HG03280 (cell line): ENCODE results near the gene PLCXD1.
"Not testable (repeated sequence)": the region's sequence is repeated elsewhere in the genome, so short reads cannot be mapped to it uniquely, and the experiment has no call there.

ENCODE experiments used
- ATAC-seq: cut with Tn5 transposase; IDR thresholded peaks from one replicate; pipeline ENCODE4 v1.9.1; 2021; ENCODE audit warnings: mild to moderate bottlenecking, moderate library complexity; ENCODE audit not compliant: unreplicated experiment

Gene PLCXD1

DNA sequence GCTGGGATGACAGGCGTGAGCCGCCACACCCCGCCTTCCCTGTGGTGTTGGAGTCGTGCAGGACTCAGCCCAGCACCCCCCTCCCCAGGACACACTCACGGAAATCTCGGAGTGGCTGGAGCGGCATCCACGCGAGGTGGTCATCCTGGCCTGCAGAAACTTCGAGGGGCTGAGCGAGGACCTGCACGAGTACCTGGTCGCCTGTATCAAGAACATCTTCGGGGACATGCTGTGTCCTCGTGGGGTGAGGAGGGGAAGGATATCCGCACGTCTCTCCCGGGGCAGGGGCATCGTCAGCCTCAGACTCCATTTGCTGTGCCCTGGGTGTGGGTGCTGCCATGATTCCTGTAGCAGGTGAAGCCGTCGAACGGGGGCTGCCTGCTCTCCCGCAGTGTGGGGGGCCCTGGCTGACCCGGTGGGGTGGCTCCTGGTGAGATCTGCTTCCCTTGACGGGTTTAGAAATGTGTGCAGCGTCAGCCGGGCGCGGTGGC is 10.3 kb downstream of the PLCXD1 start:
- no peak for ATAC-seq

DNA sequence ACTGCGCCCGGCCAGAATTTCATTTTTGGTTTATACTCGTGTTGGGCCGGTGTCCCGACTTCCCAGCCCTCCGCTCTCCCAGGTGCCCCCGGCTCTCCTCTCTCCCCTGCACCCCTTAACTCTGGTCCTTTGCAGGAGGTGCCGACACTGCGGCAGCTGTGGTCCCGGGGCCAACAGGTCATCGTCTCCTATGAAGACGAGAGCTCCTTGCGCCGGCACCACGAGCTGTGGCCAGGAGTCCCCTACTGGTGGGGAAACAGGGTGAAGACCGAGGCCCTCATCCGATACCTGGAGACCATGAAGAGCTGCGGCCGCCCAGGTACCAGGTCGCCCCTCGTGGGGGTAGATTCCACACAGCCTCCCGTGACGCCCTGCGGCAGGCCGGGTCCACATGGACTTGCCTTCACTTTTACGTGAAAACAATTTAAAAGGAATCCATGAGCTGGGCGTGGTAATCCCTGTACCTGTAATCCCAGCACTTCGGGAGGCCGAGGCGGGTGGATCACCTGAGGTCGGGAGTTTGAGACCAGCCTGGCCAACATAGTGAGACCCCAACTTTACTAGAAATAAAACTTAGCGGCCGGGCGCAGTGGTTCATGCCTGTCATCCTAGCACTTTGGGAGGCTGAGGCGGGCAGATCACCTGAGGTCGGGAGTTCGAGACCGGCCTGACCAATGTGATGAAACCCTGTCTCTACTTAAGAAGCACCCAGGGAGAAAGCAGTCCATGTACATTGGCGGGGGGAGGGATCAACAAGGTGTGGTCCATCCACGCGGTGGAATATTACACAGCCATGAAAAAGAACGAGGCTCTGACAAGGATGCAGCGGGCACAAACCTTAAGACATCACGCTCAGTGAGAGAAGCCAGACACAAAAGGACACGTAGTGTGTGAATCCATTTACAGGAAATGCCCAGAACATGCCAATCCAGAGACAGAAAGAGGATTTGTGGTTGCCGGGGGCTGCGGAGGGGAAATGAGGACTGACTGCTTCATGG is 12.0 kb downstream of the PLCXD1 start:
- ATAC-seq = no peak

DNA sequence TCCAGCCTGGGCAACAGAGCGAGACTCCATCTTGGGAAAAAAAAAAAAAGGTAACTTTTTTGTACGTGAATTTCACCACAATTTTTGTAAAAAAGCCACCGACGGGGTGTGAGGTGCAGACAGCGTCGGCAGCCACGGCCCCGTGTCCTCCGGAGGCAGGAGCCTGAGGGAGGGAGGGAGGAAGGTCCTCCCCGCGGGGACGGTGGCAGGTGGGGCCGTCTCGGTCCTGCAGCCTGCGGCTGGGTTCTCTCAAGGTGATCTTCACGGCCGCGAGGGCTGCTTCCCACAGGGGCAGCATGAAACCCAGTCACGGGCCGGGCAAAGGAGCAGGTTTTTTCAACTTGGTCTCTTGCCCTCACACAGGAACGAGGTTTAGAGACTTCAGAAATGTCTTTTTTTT is 14.0 kb downstream of the PLCXD1 start:
- no peak for ATAC-seq

DNA sequence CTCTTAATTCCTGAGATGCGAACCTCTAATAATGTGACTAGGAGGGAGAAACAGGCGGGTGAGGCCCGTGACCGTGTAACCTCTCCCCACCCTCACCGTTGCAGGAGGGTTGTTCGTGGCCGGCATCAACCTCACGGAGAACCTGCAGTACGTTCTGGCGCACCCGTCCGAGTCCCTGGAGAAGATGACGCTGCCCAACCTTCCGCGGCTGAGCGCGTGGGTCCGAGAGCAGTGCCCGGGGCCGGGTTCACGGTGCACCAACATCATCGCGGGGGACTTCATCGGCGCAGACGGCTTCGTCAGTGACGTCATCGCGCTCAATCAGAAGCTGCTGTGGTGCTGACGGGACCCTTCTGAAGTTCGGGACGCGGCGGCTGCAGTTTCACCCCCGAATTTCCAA is 17.8 kb downstream of the PLCXD1 start:
- no peak for ATAC-seq

DNA sequence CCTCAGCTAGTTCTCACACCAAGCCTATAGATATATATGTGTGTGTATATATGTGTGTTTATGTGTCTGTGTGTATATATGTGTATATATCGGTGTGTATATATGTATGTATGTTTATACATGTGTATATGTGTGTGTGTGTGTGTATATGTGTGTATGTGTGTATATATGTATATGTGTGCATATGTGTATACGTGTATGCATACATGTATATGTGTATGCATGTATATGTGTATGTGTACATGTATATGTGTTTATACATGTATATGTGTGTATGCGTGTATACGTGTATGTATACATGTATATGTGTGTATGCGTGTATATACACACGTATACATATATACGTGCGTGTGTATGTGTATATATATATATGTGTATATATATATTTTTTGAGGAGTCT is 19.2 kb downstream of the PLCXD1 start:
- ATAC-seq = no peak

DNA sequence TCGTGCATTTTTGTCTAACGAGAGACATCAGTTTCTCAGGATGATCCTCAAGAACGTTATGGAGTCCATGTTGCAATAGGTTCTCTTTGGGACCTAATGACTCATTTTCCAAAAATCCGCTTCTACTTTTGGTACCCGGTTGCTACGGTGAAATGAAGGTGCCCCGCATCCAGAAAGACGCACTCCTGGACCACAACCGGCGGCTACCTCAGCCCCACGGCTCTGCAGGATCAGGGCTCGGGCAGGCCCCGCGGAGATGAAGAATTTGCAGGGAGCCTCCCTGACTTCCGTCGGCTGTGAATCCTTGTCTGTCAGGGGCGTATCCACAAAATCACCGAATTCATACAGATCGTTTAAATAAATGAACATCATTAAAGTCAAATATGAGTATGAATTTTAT is 21.8 kb downstream of the PLCXD1 start:
- no peak for ATAC-seq

DNA sequence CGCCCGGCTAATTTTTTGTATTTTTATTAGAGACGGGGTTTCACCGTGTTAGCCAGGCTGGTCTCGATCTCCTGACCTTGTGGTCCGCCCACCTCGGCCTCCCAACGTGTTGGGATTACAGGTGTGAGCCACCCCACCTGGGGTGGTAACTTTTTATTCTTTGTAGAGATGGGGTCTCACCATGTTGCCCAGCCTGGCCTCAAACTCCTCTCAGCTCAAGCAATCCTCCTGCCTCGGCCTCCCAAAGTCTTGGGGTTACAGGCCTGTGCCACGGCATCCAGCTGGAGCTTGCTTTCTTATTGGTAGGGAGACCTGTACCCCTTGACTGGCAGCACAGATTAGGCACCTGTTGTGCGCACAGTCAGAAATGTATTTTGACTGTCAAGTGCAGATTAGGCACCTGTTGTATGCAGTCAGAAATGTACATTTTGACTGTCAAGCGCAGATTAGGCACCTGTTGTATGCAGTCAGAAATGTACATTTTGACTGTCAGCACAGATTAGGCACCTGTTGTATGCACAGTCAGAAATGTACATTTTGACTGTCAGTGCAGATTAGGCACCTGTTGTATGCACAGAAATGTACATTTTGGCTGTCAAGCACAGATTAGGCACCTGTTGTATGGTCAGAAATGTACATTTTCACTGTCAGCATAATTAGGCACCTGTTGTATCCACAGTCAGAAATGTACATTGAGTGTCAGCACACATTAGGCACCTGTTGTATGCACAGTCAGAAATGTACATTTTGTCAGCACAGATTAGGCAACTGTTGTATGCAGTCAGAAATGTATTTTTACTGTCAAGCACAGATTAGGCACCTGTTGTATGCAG is 24.8 kb downstream of the PLCXD1 start:
- not testable (repeated sequence) for ATAC-seq

DNA sequence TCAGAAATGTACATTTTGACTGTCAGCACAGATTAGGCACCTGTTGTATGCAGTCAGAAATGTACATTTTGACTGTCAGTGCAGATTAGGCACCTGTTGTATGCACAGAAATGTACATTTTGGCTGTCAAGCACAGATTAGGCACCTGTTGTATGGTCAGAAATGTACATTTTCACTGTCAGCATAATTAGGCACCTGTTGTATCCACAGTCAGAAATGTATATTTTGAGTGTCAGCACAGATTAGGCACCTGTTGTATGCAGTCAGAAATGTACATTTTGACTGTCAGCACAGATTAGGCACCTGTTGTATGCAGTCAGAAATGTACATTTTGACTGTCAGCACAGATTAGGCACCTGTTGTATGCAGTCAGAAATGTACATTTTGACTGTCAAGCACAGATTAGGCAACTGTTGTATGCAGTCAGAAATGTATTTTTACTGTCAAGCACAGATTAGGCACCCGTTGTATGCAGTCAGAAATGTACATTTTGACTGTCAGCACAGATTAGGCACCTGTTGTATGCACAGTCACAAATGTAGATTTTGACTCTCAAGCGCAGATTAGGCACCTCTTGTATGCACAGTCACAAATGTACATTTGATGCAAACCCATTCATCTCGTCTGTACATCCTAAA is 25.6 kb downstream of the PLCXD1 start:
- not testable (repeated sequence) for ATAC-seq

DNA sequence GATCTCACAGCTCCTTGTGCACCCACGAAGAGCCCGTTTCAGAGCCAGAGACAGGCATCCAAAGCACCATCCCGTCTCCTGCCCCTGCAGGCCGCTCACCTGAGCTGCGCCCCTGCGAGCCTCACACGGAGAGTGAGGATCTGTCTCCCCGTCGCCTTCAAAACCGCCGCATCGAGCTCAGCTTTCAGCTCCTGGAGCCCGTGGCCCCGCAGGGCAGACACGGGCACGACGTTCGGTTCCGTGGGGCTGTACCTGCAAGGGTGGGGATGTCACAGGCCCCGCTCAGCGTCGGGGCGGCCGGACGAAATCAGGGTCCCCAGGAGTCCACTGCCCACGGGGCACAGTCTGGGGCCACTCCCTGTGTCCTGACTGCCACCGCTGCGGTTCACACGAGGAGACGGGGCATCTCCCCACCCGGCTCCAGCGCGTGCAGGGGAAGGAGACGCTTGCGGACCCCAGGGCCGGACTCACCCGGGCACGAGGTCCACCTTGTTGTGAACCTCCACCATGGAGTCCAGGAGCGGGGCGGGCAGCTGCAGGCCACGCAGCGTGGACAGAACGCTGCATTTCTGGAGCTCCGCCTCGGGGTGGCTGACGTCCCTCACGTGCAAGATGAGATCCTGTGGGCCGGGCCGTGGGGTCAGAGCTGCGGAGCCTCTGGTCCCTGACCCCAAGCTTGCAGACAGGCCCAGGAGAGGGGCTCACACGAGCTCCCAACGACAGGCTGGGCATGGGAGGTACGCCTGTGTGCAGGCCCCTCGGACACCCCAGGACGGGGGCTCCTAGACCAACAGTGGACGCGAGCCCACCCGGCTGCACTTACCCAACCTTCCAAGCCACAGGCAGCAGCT is 26.3 kb downstream of the PLCXD1 start:
- no peak for ATAC-seq

DNA sequence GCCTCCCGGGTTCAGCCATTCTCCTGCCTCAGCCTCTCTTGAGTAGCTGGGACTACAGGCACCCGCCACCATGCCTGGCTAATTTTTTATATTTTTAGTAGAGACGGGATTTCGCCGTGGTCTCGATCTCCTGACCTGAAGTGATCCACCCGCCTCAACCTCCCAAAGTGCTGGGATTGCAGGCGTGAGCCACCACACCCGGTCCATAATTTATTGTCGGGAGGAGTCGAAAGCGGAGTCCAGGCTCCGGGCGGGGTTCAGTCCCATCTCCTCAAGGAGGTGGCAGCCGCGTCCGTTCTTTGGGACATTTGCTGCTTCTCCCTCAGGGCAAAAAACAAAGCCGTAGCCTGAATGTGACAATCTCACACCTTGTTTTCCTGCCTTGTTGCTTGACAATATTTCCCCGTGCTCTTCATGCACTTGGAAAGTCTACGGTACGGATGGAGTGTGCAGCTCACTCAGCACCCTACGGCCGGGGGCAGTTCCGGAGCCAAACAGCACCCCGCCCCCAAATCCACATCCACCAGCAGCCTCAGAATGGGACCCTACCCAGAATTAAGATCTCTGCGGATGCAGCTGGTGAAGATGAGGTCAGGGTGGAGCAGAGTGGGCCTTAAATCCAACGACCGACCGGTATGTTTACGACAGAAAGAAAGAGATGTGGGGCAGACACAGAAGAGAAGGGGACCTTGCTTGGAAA is 27.8 kb downstream of the PLCXD1 start:
- ATAC-seq = no peak

DNA sequence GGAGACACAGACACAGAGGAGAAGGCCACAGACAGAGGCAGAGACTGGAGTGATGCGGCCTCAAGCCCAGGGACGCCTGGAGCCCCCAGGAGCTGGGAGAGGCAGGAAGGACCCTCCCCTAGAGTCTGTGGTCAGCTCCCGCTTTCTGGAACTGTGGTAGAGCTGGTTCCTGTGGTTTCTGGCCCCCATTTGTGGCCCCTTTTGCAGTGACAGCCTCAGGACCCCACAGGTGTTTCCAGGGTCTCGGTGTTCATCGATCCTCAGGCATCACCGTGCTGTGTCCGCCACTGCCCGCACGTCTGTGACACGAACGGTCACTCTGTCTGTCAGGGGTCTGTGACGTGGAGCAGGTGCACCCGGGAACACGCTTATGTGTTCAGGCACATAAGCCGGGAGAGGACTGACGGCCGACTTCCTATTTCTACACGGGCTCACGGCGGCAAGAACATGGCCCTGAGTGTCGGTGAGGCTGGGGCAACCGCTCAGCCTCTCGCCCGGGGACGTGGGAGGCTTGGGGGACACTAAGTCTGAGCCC is 29.5 kb downstream of the PLCXD1 start:
- ATAC-seq = no peak

DNA sequence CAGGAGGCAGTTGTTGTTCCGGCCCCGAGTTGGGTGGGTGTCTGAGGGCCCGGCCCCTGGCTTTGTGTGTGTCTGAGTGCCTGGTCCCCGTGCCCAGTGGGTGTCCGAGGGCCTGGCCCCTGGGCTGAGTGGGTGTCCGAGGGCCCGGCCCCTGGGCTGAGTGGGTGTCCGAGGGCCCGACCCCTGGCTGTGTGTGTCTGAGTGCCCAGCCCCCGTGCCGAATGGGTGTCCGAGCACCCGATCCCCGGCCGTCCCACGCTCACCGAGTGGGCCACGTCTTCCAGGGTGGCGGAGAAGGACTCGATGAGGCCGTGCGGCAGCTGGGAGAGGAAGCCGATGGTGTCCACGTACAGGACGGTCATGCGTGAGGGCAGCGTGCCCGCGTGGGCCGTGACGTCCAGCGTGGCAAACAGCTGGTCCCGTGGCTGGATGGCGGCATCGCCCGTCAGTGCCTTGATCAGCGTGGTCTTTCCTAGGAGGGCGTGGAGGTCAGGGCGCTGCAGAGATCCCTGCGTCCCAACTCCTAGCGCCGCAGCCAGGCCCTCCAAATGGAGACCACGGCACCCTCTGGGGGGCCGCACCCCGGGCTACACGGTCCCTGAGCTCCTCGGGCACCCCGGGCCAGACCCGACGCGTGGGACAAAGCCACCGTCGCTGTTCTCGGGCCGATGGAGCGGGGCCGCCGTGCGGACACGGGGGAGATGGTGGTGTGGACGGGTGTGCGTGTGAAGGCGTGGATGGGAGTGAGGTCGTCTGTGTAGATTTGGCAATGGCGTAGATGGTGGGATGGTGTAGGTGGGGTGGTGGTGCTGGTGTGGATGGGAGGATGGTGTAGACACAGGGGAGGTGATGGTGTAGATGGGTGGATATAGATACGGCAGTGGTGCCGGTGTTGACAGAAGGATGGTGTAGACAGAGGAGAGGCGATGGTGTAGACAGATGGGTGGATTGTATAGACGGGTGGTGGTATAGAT is 30.3 kb downstream of the PLCXD1 start:
- ATAC-seq = no peak

DNA sequence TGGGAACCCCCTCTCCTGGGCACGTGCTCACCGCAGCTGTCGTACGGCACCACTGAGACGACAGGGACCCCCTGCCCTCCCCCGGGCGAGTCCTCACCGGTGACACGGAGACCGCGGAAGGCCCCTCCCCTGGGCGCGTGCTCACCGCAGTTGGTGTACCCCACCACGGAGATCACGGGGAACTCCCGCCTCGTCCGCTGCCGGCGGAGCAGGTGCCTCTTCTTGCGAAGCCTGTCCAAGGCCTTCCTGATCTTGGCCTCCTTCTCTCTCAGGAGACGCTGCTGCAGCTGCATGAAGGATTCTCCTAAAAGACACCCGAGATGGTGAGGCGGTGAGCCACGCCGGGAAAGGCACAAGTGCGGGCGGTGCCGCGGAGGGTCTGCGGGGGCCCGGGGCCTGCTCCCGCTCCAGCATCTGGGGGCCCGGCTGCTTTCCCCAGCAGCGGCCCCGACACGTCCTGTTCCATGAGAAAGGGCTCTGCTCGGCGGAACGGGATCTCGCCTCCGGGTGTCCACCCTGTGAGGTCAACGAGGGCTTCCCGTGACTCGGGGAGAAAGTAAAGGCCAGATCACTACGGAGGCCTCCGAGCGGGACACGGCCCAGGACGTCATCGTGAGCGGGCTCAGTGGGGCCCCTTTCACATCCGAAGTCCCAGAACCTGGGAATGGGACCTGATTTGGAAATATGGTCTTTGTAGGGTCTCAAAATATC is 31.6 kb downstream of the PLCXD1 start:
- ATAC-seq = no peak

DNA sequence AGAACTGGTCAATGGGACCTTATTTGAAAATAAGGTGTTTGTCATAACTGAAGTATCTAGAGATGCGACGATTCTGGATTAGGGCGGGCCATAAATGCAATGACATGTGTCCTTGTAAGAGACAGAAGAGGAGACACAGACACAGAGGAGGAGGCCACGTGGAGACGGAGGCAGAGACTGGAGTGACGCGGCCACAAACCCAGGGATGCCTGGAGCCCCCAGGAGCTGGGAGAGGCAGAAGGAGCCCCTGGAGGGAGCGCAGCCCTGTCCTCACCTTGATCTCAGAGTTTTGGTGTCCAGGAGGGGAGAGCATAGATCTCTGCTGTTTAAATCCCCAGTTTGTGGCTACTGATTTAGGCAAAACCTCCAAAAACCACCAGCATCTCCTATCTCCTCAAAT is 32.4 kb downstream of the PLCXD1 start:
- ATAC-seq = no peak

DNA sequence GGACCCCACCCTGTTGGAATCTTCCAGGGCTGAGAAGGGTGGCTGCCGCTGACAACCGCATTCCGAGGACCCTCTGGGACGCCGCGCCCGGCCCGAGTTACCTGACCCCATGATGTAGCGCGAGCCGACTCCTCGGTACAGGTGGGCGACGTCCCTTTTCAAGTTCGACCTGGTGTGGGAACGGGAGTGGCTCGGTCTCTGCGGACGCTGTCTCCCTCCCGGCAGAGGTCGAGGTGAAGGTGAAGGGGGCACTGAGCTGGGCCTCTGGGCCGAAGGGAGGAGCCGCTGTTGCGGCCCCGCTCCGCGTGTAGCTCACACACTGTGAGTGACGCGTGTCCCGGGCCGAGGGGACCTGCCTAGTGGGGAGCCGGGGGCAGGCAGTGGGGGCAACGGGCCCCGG is 32.9 kb downstream of the PLCXD1 start:
- ATAC-seq = no peak

DNA sequence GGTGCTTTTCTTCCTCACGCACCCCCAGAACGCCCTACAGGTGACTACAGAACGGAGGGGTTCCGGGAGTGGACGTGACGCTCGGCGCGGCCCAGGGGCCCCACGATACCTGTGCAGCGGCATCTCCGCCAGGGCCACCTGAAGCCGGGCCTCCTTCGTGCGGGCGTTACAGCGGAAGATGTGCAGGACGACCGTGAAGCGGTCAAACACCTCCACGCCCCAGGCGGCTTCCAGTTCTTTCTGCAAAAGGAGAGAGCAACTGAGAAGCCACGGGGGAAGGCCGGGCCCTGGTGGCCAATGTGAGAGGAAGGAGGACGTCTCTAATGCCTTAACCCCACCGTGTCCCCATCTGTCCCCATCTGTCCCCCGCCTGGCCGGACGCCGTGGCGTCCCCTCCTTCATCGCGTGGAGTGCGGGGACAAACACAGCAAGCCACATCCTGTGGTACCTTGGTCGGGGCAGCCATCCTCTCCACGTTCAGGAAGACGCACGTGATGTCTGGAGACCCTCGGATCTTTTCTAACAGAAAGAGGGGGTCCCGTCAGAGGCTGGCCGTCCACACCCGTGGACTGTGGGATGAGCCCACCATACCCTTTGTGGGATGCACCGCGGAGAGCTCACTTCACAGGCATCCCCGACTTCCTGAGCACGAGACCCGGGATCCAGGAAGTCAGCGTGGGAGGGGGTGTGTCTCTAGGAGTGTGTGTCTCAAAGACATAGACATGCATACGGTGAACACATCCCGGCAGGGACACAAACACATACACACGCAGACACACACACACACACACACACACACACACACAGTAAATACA is 33.8 kb downstream of the PLCXD1 start:
- no peak for ATAC-seq
